ENCODE data around the gene MVK.

Gene MVK

GRCh38 chr12:109611223-109611622 is 37.6 kb downstream of the MVK start:
- no peak for DNase-seq

- no peak for DNase-seq
These were observed 38.4 kb downstream of the MVK start for GRCh38 chr12:109612003-109612402.

GRCh38 chr12:109612975-109613502 is 39.4 kb downstream of the MVK start:
- DNase-seq, result no peak

- DNase-seq, result no peak
These were observed 40.3 kb downstream of the MVK start for GRCh38 chr12:109613649-109614455.

GRCh38 chr12:109615556-109616229 is 42.1 kb downstream of the MVK start:
- no peak for DNase-seq

GRCh38 chr12:109617491-109617890 is 43.9 kb downstream of the MVK start:
- no peak for DNase-seq

- DNase-seq, result no peak
These were observed 44.5 kb downstream of the MVK start for GRCh38 chr12:109618082-109618481.

- DNase-seq, result no peak
These were observed 45.5 kb downstream of the MVK start for GRCh38 chr12:109619002-109619604.

- no peak for DNase-seq
These were observed 47.7 kb downstream of the MVK start for GRCh38 chr12:109621211-109621694.

GRCh38 chr12:109621901-109622364 is 48.3 kb downstream of the MVK start:
- DNase-seq, result no peak

GRCh38 chr12:109624467-109624866 is 50.9 kb downstream of the MVK start:
- DNase-seq, result no peak

GRCh38 chr12:109625131-109625559 is 51.6 kb downstream of the MVK start:
- no peak for DNase-seq

- DNase-seq, result no peak
These were observed 52.3 kb downstream of the MVK start for GRCh38 chr12:109625749-109626377.

GRCh38 chr12:109626378-109627115 is 53.0 kb downstream of the MVK start:
- DNase-seq, result no peak

GRCh38 chr12:109627633-109628032 is 54.0 kb downstream of the MVK start:
- DNase-seq, result no peak

- DNase-seq, result no peak
These were observed 56.5 kb downstream of the MVK start for GRCh38 chr12:109630107-109630506.

- DNase-seq, result no peak
These were observed 57.2 kb downstream of the MVK start for GRCh38 chr12:109630815-109631214.

- DNase-seq, result no peak
These were observed 57.7 kb downstream of the MVK start for GRCh38 chr12:109631302-109631701.

- DNase-seq, result no peak
These were observed 58.2 kb downstream of the MVK start for GRCh38 chr12:109631751-109632150.

GRCh38 chr12:109632342-109632741 is 58.7 kb downstream of the MVK start:
- no peak for DNase-seq

- DNase-seq, result no peak
These were observed 62.1 kb downstream of the MVK start for GRCh38 chr12:109635717-109636116.

GRCh38 chr12:109637348-109637747 is 63.8 kb downstream of the MVK start:
- no peak for DNase-seq
